NCI-H1436 treated with DMSO at 0.1 percent for 48 hours (cell line): ENCODE measurements around the gene TRAPPC11.
"Not testable (repeated sequence)": the region's sequence is repeated elsewhere in the genome, so short reads cannot be mapped to it uniquely, and the experiment has no call there.

Source experiments
- DNase-seq: peaks from one replicate; lab custom pipeline; 2025; lab: John Stamatoyannopoulos, UW

The TRAPPC11 gene

GRCh38 chr4:183721207-183722081 is 62.4 kb downstream of the TRAPPC11 start:
- no peak for DNase-seq

GRCh38 chr4:183722731-183723560 is 63.9 kb downstream of the TRAPPC11 start:
- peak; percentile 37 for DNase-seq

- no peak for DNase-seq
These were observed 64.6 kb downstream of the TRAPPC11 start for GRCh38 chr4:183723561-183724228.

- DNase-seq, result not testable (repeated sequence)
These were observed 66.5 kb downstream of the TRAPPC11 start for GRCh38 chr4:183725585-183725984.

GRCh38 chr4:183727482-183727881 is 68.4 kb downstream of the TRAPPC11 start:
- DNase-seq, result no peak

- no peak for DNase-seq
These were observed 69.4 kb downstream of the TRAPPC11 start for GRCh38 chr4:183728223-183729068.

GRCh38 chr4:183729069-183729406 is 69.9 kb downstream of the TRAPPC11 start:
- DNase-seq, result no peak

GRCh38 chr4:183729430-183730328 is 70.6 kb downstream of the TRAPPC11 start:
- no peak for DNase-seq

- DNase-seq, result no peak
These were observed 73.2 kb downstream of the TRAPPC11 start for GRCh38 chr4:183732296-183732695.

GRCh38 chr4:183733181-183733580 is 74.1 kb downstream of the TRAPPC11 start:
- no peak for DNase-seq

GRCh38 chr4:183738081-183738673 is 79.1 kb downstream of the TRAPPC11 start:
- no peak for DNase-seq

GRCh38 chr4:183738961-183739360 is 79.9 kb downstream of the TRAPPC11 start:
- DNase-seq, result no peak

- no peak for DNase-seq
These were observed 87.5 kb downstream of the TRAPPC11 start for GRCh38 chr4:183746305-183747229.

GRCh38 chr4:183747380-183747779 is 88.3 kb downstream of the TRAPPC11 start:
- DNase-seq, result no peak

- DNase-seq, result no peak
These were observed 89.0 kb downstream of the TRAPPC11 start for GRCh38 chr4:183747931-183748670.

- DNase-seq, result no peak
These were observed 92.0 kb downstream of the TRAPPC11 start for GRCh38 chr4:183751106-183751505.

- no peak for DNase-seq
These were observed 96.5 kb downstream of the TRAPPC11 start for GRCh38 chr4:183755596-183755995.

GRCh38 chr4:183757060-183757459 is 98.0 kb downstream of the TRAPPC11 start:
- DNase-seq, result no peak
